Panc1 (cell line): ENCODE results near the gene RHBDL1. TPM values are rescaled to one million over a fixed set of nuclear protein-coding genes. Genes with fewer than 3 reads are reported as not detected.

Source experiments
- ATAC-seq: fragments of 200-7000 bp; cut with Tn5 transposase; 2 replicates; pipeline ENCODE4 v1.9.1; 2020; ENCODE audit warnings: mild to moderate bottlenecking, moderate library complexity
- BruUV-seq: library from RNA; stranded (reverse); fragments of 400-500 nt; replicated peaks from 2 replicates; lab custom pipeline; 2021; lab: Mats Ljungman, UMichigan
- CTCF ChIA-PET: fragments of 300-600 bp; sonication (Branson Sonifier 250); formaldehyde crosslinking; loops from one replicate; lab custom pipeline; 2022; ENCODE audit warnings: antibody characterized with exemption; lab: Charles Lee
- POLR2A ChIA-PET: fragments of 300-600 bp; sonication (Branson Sonifier 250); formaldehyde crosslinking; loops from one replicate; lab custom pipeline; 2022; ENCODE audit warnings: antibody characterized with exemption; lab: Charles Lee
- DNase-seq: peaks from one replicate; pipeline ENCODE4 v3.0.0-alpha.2; 2010; ENCODE audit warnings: low read depth, low spot score
- H3K27ac ChIP-seq: 2 replicates; pipeline ENCODE4 v1.5.1; 2011; ENCODE audit warnings: mild to moderate bottlenecking, low read length, inconsistent platforms
- H3K27me3 ChIP-seq: fragments of 200-500 bp; sonication (Bioruptor generic); 2 replicates; pipeline ENCODE4 v1.6.0; 2014; ENCODE audit warnings: low read length, inconsistent platforms; ENCODE audit not compliant: control insufficient read depth, insufficient read depth
- H3K36me3 ChIP-seq: fragments of 200-500 bp; sonication (Bioruptor generic); 2 replicates; pipeline ENCODE4 v1.5.1; 2014; ENCODE audit warnings: inconsistent platforms, mild to moderate bottlenecking, low read length, moderate library complexity; ENCODE audit not compliant: control insufficient read depth, insufficient read depth
- H3K4me1 ChIP-seq: 2 replicates; pipeline ENCODE4 v1.5.1; 2011; ENCODE audit warnings: inconsistent platforms, mild to moderate bottlenecking, low read length, moderate library complexity; ENCODE audit not compliant: control insufficient read depth, insufficient read depth
- H3K4me3 ChIP-seq, 2 experiments: 2 replicates each; pipeline ENCODE4 v1.5.1; 2011 to 2012; ENCODE audit warnings: low read depth in 2 of 2, low read length in 2 of 2, mild to moderate bottlenecking in 2 of 2, inconsistent platforms in 1 of 2, moderate library complexity in 1 of 2
- H3K9me3 ChIP-seq: fragments of 200-500 bp; sonication (Bioruptor generic); 2 replicates; pipeline ENCODE4 v1.5.1; 2014; ENCODE audit warnings: low read depth, mild to moderate bottlenecking, inconsistent platforms, low read length, moderate library complexity; ENCODE audit not compliant: control insufficient read depth, insufficient read depth
- POLR2AphosphoS5 ChIP-seq: IDR thresholded peaks from 2 replicates; pipeline ENCODE4 v1.6.1; 2012; ENCODE audit warnings: mild to moderate bottlenecking, low read depth, low read length, moderate library complexity
- REST ChIP-seq, 2 experiments: IDR thresholded peaks; 2 replicates each; pipeline ENCODE4 v1.6.1; 2011 to 2012; ENCODE audit warnings: low read depth in 2 of 2, control low read depth in 1 of 2, low read length in 1 of 2, mild to moderate bottlenecking in 1 of 2, moderate library complexity in 1 of 2; ENCODE audit not compliant: insufficient read depth in 1 of 2
- SIN3A ChIP-seq: IDR thresholded peaks from 2 replicates; pipeline ENCODE4 v1.6.1; 2012; ENCODE audit warnings: low read depth, mild to moderate bottlenecking, low read length, moderate library complexity, borderline replicate concordance; ENCODE audit not compliant: insufficient read depth
- TCF7L2 ChIP-seq: IDR thresholded peaks from 2 replicates; pipeline ENCODE4 v1.6.1; 2011; ENCODE audit warnings: mild to moderate bottlenecking, low read depth, low read length, inconsistent platforms
- in situ Hi-C: cut with HindIII; loops from 2 replicates; pipeline ENCODE4 v1.10.0; 2016; ENCODE audit warnings: low sequenced_read_pairs, low pct_unique_long_range_greater_than_20kb
- intact Hi-C: fragments of 100-400 bp; cut with micrococcal nuclease; formaldehyde crosslinking; loops from one replicate; pipeline ENCODE4 v1.10.0; 2022; ENCODE audit not compliant: unreplicated experiment
- total RNA-seq: library from RNA; stranded (reverse); gene quantifications from one replicate; pipeline ENCODE4 v1.2.1, GENCODE V29; 2021; ENCODE audit not compliant: unreplicated experiment
- TF ChIP-seq, protein P1 (sequence below): fragments of 450-650 bp; IDR thresholded peaks from 2 replicates; pipeline ENCODE4 v1.5.1; 2017; ENCODE audit warnings: mild to moderate bottlenecking

RHBDL1 gene
- total RNA-seq, 1 experiment from 2014 or later: 6.6 TPM

DNA sequence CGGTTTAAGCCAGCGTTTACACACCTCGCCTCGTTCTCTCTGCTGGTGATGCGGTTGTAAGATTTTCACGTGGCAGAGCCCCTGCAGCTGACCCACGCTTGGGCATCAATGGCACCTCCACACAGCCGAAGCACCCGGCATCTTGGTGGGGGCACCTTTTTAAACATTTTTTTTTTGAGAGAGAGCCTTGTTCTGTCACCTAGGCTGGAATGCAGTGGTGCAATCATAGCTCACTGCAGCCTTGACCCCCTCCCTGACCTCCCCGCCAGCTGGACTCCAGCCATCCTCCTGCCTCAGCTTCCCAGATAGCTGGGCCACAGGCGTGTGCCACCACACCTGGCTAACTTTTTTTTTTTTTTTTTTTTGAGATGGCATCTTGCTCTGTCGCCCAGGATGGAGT is 21.4 kb upstream of the RHBDL1 start:
- no TSS peak for BruUV-seq
- Histone ChIP-seq H3K4me3 (no peak overlapping the region), H3K9me3 (no peaks in the 10 kb centered on the region), H3K27ac (no peak overlapping the region), H3K27me3 (no peaks in the 10 kb centered on the region), H3K4me1 (no peaks in the 10 kb centered on the region; the same call in 1 of the 2 replicates), H3K36me3 (no peaks in the 10 kb centered on the region)
- in situ Hi-C loops: no loop called here
- no peak for TF ChIP-seq TCF7L2
- no peak for TF ChIP-seq REST (IDR thresholded peaks at IDR 0.05; ENCODE audit: insufficient read depth in 1 of 2, low read depth in 2 of 2, low read length in 1 of 2)
- no peak for TF ChIP-seq POLR2AphosphoS5
- no peak for TF ChIP-seq SIN3A
- TF ChIP-seq, protein P1, sequence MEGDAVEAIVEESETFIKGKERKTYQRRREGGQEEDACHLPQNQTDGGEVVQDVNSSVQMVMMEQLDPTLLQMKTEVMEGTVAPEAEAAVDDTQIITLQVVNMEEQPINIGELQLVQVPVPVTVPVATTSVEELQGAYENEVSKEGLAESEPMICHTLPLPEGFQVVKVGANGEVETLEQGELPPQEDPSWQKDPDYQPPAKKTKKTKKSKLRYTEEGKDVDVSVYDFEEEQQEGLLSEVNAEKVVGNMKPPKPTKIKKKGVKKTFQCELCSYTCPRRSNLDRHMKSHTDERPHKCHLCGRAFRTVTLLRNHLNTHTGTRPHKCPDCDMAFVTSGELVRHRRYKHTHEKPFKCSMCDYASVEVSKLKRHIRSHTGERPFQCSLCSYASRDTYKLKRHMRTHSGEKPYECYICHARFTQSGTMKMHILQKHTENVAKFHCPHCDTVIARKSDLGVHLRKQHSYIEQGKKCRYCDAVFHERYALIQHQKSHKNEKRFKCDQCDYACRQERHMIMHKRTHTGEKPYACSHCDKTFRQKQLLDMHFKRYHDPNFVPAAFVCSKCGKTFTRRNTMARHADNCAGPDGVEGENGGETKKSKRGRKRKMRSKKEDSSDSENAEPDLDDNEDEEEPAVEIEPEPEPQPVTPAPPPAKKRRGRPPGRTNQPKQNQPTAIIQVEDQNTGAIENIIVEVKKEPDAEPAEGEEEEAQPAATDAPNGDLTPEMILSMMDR: no peak
- POLR2A ChIA-PET: interaction anchor here (0.6 to 1.0 kb wide), 2 partner anchors 10 to 358 kb away, joined by 3 to 5 read pairs; no protein-coding TSS in a partner anchor
- intact Hi-C loops: no loop called here
- CTCF ChIA-PET: interaction anchor here (0.7 kb wide), 1 partner anchor 65 kb away, joined by 6 read pairs; no protein-coding TSS in a partner anchor
- ATAC-seq (no peak), DNase-seq (no peak)

- peaks cover 15% of the 10 kb centered on the region for H3K4me1 ChIP-seq
- BruUV-seq: no TSS peak
- no peaks in the 10 kb centered on the region for H3K36me3 ChIP-seq
- no peaks in the 10 kb centered on the region for H3K27me3 ChIP-seq
- in situ Hi-C loops: no loop called here
- CTCF ChIA-PET: no interaction called here
- H3K27ac ChIP-seq: no peak overlapping the region
- intact Hi-C loops: no loop called here
- TF ChIP-seq REST (IDR thresholded peaks at IDR 0.05; ENCODE audit: insufficient read depth in 1 of 2, low read depth in 2 of 2, low read length in 1 of 2) (no peak), TCF7L2 (no peak), SIN3A (no peak)
- H3K4me3 ChIP-seq: no peak overlapping the region
- ATAC-seq: no peak
- no peaks in the 10 kb centered on the region for H3K9me3 ChIP-seq
- POLR2A ChIA-PET: no interaction called here
- no peak for DNase-seq
Measured at GRCh38 chr16:657487-657886, 18.0 kb upstream of the RHBDL1 start.
